NCI-H2196 treated with DMSO at 0.1 percent for 48 hours (cell line): ENCODE data around the gene ALDH1A1.

Experiments
- DNase-seq: peaks from one replicate; lab custom pipeline; 2025; ENCODE audit not compliant: unreplicated experiment; lab: John Stamatoyannopoulos, UW

ALDH1A1 gene

GRCh38 chr9:72952914-72953313 is at the start of gene ALDH1A1:
Gene ALDH1A1 (minus strand): TSS chr9:72953053. CDS start chr9:72953000, 53 bp downstream.
- DNase-seq: no peak

- no peak for DNase-seq
These were observed 49.0 kb upstream of the ALDH1A1 start for GRCh38 chr9:73001860-73002259.

GRCh38 chr9:72998363-72998762 is 45.5 kb upstream of the ALDH1A1 start:
- no peak for DNase-seq

DNA sequence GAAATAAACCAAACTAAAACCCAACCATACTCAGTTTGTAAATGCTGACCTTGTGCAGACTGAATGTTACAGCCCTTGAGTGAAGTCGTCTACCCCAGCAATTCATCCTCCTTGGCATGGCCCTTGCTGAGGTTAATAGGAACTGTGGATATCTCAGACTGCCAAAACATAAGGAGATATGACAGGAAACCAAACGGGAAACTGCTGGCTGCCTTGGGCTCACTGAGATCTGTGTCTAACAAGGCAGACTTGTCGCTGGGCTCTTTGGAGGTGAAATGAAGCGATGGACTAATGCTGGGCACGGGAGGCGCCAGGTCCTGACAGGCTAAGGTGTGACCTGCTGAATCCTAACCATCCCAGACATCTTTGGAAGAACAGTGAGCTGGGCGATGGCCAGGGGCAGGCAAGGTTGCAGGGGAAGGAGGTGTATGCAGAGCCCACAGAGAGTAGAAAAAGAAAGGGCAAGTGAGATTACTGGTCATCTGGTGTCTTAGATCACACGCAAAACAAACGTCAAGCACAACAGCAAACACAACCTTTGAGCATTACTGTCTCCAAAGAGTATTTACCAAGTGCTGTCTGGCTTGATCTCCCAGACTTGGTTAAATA is 44.6 kb upstream of the ALDH1A1 start:
- DNase-seq: no peak

- DNase-seq: no peak
These were observed 43.9 kb upstream of the ALDH1A1 start for GRCh38 chr9:72996684-72997314.

- no peak for DNase-seq
These were observed 43.3 kb upstream of the ALDH1A1 start for GRCh38 chr9:72996114-72996513.

- no peak for DNase-seq
These were observed 42.5 kb upstream of the ALDH1A1 start for GRCh38 chr9:72995131-72996024.

DNA sequence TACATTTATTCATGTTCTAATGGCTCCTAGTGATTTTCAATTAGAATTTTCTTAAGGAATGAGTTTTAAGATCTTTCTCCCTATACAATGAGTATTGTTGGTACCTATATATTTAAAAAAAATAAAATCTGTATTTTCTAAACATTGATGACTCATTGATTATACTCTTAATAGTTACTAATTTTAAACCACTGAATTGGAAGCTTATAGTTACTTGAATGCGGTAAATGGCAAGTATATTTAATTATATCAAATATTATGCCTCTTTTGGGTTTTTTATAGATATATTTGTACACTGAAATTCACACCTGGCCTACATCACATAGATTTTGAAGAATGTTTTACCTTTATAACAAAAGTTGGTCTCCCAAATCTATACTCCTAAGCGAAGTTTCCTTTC is 38.9 kb upstream of the ALDH1A1 start:
- no peak for DNase-seq

DNA sequence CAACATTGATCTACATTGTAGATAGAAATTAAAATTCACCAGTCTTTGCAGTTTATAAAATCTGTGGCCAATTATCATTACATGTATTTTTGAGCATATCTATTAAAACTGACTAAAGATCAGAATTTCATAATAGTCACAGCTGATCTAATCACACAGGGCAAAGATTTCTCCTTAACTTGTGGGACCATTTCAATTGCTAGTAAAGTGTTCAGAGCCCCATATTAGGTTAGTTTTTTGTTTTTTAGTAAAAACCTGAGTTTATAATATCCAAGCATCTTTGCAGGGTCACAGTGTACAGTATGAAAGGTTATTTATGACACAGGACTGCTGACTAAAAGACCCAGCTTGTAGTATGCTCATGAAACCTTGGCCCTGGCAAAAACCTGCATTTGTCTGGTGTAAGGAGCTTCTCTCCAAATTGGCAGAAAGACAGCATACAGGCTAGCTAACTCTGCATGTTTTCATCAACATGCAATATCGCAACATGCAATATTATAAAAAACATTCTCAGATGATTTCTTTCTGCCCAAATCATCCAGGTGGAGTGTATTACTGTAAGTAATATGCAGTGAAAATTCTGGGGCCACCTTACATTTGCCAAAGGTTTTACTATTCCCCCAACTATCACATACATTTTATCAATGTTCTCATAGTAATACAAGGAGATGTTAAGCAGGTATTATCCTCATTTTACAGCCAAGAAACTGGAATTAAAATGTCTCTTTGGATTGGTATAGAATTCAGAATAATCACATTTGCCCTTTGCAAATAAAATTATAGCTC is 37.7 kb upstream of the ALDH1A1 start:
- no peak for DNase-seq

DNA sequence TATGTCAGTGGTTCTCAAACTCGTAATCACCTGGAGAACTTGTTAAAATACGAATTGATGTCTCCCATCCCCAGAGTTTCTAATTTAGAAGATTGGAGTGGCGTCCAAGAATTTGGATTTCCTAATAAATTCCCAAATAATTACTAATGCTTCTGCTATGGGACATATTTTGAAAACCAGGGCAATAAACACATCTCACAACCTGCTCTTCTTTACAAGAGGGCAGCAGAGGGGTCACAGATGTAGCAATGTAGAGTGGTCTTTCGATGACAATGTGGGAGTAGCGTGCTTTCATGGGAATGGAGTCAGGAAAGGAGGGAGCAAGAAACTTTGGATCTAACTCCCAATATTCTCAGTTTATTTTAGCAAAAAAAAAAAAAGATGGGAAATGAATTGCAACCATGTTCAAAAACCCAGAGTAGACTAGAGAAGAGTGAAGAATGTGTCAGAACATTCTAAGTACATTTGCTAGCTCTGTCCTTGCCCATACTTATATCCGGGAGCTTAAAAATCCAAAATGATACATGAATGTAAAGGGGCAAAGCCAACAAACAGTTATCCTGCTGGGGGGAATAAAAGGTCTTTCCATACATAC is 33.8 kb upstream of the ALDH1A1 start:
- no peak for DNase-seq

GRCh38 chr9:72985746-72986145 is 32.9 kb upstream of the ALDH1A1 start:
- DNase-seq: no peak

DNA sequence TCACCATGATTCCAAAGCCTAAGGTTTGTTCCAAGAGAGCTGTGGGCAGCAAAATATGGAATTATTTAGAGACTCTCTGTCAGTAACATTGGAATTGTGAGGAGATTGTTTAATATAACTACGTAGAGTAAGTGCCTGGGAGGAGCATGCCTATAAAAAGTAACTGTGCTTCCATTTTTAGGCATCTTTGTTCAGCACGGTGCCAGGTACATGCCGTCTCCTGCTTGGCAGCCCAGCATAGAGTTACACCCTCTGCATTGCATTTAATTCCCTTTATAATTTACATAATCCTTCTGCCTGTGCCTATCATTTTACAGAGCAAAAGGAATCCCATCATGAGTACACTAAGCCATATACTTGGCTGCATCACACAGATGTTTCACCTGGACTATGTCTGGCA is 32.1 kb upstream of the ALDH1A1 start:
- no peak for DNase-seq

GRCh38 chr9:72984226-72984947 is 31.5 kb upstream of the ALDH1A1 start:
- DNase-seq: no peak

DNA sequence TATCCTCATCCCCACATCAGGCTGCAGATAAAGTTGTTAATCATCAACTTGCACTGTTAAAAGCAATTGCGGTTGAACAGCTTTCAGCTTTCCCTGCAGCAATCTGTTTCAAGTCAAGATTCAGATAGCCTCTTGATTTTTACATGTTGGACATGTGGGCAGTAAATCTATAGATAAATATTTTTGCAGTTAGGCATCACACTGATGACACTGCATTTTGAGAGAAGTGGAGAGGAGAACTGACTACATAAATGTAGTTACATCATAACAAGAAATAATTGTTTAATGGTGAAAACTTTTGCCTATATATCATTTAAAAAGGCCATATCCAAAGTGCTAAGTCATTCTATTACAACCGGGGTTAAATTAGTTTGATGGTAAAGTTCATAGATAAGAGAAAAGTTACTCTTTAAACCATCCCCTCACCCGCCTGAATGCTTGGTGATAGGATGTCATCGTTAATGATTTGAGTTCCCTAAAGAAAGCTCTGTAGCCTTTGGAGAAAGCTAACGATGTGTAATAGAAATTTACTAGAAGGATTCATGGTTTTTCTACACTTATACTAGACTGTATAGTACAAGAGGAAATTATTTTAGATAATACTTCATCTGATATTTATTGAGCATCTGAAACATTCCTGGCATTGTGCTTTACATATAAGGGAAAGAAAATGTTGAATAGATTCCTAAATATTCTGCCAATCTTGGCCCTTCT is 30.8 kb upstream of the ALDH1A1 start:
- no peak for DNase-seq

- no peak for DNase-seq
These were observed 30.2 kb upstream of the ALDH1A1 start for GRCh38 chr9:72983056-72983455.

GRCh38 chr9:72982146-72982799 is 29.4 kb upstream of the ALDH1A1 start:
- DNase-seq: no peak

DNA sequence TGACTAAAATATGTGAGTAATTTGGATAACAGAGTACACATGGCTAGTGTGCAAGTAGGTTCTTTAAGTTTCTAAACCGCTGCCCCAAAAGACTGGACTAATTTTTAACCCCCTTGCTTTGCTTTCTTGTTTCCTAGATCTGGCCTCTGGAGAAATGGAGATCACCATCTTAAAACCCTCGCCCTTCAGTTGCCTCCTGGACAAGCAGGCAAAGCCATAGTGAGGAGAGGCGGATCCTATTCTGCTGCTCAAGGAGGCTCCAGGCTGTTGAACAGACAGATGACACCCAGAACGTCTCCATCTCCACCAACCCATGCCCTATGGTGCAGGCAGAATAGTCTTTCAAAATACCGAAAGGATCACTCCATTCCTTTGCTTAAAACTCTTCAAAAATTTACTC is 28.6 kb upstream of the ALDH1A1 start:
- DNase-seq: no peak

DNA sequence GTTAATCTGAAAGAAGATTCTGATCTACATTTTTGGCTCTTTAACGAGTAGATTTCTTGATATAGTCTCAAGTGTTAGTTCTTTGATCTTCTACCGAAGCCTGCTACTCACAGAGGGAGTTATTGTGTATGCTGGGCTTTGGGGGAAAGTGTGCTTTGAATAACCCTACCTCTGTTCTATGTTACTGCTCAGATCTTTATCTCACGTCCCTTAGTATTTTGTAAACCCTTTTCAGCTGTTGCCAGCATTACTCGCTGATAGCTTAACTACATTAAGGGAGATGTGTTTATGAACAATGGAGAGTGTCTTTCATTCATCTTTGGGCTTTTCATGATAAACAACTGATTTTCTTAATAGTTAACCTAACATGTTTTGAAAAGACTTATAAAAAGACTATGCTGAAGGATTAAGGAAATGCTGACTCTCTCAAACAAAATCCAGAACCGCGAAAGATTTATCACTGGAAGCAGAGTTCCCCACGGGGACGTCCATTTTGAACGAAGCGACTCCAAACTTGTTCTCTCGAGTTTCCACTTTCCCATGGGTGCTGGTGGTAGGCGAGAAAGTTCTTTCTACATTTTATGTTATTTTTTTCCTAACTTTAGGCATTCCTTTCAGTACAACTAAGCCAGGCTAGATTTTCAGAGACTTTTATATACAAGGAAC is 27.9 kb upstream of the ALDH1A1 start:
- DNase-seq: no peak

DNA sequence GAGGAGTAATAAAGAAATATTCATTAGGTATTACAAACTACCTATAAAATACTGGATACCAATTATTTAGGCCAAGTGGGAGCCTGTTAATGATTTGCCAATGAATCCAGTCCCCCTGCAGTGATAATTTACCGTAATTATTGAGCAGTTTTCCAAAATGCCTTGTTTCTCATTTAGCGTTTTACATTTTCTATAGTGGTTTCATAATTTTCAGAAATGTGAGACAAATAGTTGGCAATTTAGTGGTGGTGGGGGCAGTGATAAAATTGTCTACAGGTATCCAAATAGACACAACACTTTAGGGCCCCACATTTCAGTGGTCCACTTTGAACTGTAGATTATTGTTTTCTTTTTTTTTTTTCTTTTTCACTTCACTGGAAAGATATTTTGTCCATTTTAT is 27.3 kb upstream of the ALDH1A1 start:
- DNase-seq: no peak
